ENCODE results near the gene OGFOD2.

- TF ChIP-seq MIXL1 (CRISPR knock-in tag; IDR thresholded peaks at IDR 0.05) (no peak), PCBP2 (optimal IDR thresholded peaks at IDR 0.05; ENCODE audit: low read depth, low read length, poor library complexity, severe bottlenecking) (no peak), FOXP1 (IDR thresholded peaks at IDR 0.05) (no peak), FOXP1 (CRISPR knock-in tag; IDR thresholded peaks at IDR 0.05) (no peak), ESRRA (CRISPR knock-in tag; IDR thresholded peaks at IDR 0.05; ENCODE audit: low read depth) (no peak), HES4 (CRISPR knock-in tag; IDR thresholded peaks at IDR 0.05; ENCODE audit: borderline replicate concordance) (no peak), HMGXB3 (CRISPR knock-in tag; IDR thresholded peaks at IDR 0.05; ENCODE audit: borderline replicate concordance) (no peak)
Observed at GRCh38 chr12:122975790-122976647, 975 bp downstream of the OGFOD2 start.

Data from HepG2 (cell line).